ENCODE results near the gene FRY. TPM values are rescaled to one million over a fixed set of nuclear protein-coding genes. Genes with fewer than 3 reads are reported as not detected.
"Not testable (repeated sequence)": the region's sequence is repeated elsewhere in the genome, so short reads cannot be mapped to it uniquely, and the experiment has no call there.

The FRY gene
- total and polyA plus RNA-seq, 8 donors = 5.6 to 27.9 (median 21.1) TPM

DNA sequence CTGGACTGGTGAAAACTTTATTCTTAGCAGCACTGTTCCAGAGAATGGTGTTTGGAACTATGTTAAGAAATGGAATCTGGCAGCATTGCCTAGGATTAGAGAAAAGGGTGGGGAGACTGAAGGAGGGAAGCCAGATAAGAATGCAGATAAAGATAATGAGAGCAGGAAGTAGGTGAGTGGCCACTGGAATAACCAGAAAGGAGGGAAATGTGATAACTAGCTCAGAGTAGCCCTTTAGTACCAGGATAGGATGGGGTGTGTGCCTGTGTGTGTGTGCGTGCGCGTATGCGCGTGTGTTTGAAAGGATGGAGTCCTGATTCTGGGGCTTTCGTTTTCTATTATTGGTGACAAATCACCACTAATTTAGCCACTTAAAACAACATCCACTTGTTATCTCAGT is 33.4 kb upstream of the FRY start:
- no peak for TF ChIP-seq CTCF (IDR thresholded peaks at IDR 0.05)

GRCh38 chr13:32000754-32001153 is 30.8 kb upstream of the FRY start:
- H3K27ac ChIP-seq; FAIRE-seq; H3K9me3 ChIP-seq; H3K36me3 ChIP-seq; H3K27me3 ChIP-seq; DNase-seq; H3K4me3 ChIP-seq; intact Hi-C loops (cut with DNase I); ATAC-seq: not testable (repeated sequence)
- WGBS, 2 donors = 91 to 95% methylated on average over 1 to 3 of the region's 7 CpGs
- H3K4me1 ChIP-seq = peaks cover 8 to 21% (median 11%) of the 10 kb centered on the region in 3 donors

More for the DNA sequence above, 33.4 kb upstream of the FRY start:
- WGBS, 2 donors = 82 to 91% methylated on average over 6 of the region's 6 CpGs
- no peaks in the 10 kb centered on the region for H3K9me3 ChIP-seq
- H3K4me3 ChIP-seq = no peak overlapping the region
- H3K27me3 ChIP-seq = no peaks in the 10 kb centered on the region
- no peaks in the 10 kb centered on the region for H3K36me3 ChIP-seq
- intact Hi-C loops (cut with DNase I) = no loop called here
- peak in 3 of 4 donors; percentile 15 to 37 (median 15) for ATAC-seq
- no peak for DNase-seq
- peaks cover 8 to 13% (median 10%) of the 10 kb centered on the region in 3 donors for H3K4me1 ChIP-seq
- no peak for FAIRE-seq
- H3K27ac ChIP-seq = no peak overlapping the region

- no peak for FAIRE-seq
- ATAC-seq = peak; percentile 83 to 90 (median 86)
- intact Hi-C loops (cut with DNase I) = no loop called here
- Histone ChIP-seq H3K36me3 (no peaks in the 10 kb centered on the region), H3K27me3 (no peaks in the 10 kb centered on the region), H3K9me3 (no peaks in the 10 kb centered on the region), H3K4me3 (no peak overlapping the region), H3K27ac (no peak overlapping the region), H3K4me1 (peaks cover 8 to 21% (median 11%) of the 10 kb centered on the region in 3 donors)
- WGBS, 2 donors = 20 to 29% methylated on average over 1 of the region's 1 CpG
- TF ChIP-seq CTCF (IDR thresholded peaks at IDR 0.05) = peak; percentile 15 to 51 (median 36)
- peak in 4 of 6 donors; percentile 42 to 68 (median 55) for DNase-seq
Measured at GRCh38 chr13:32001154-32001768, 30.3 kb upstream of the FRY start.

GRCh38 chr13:32001769-32002168 is 29.8 kb upstream of the FRY start:
- Histone ChIP-seq H3K36me3 (no peaks in the 10 kb centered on the region), H3K27me3 (no peaks in the 10 kb centered on the region), H3K27ac (no peak overlapping the region), H3K9me3 (no peaks in the 10 kb centered on the region), H3K4me1 (peaks cover 8 to 21% (median 11%) of the 10 kb centered on the region in 3 donors), H3K4me3 (no peak overlapping the region)
- FAIRE-seq (no peak), DNase-seq (no peak), ATAC-seq (peak; percentile 23 to 32 (median 24))
- no peak for TF ChIP-seq CTCF (IDR thresholded peaks at IDR 0.05)
- 33 to 61% methylated on average over 1 of the region's 1 CpG for WGBS, 2 donors
- intact Hi-C loops (cut with DNase I) = no loop called here

- Histone ChIP-seq H3K36me3 (no peaks in the 10 kb centered on the region), H3K27me3 (no peaks in the 10 kb centered on the region), H3K27ac (no peak overlapping the region), H3K4me1 (peaks cover 8 to 20% (median 10%) of the 10 kb centered on the region in 3 donors), H3K4me3 (no peak overlapping the region), H3K9me3 (no peaks in the 10 kb centered on the region)
- ATAC-seq (peak in 3 of 4 donors; percentile 33 to 54 (median 48)), DNase-seq (no peak), FAIRE-seq (no peak)
- TF ChIP-seq CTCF (IDR thresholded peaks at IDR 0.05) = no peak
- 29 to 40% methylated on average over 3 of the region's 3 CpGs for WGBS, 2 donors
- intact Hi-C loops (cut with DNase I) = no loop called here
Measured at GRCh38 chr13:32002873-32003272, 28.7 kb upstream of the FRY start.
